GM19099 (cell line): ENCODE measurements around the gene RFC3.

Source experiments
- POLR2A ChIP-seq: IDR thresholded peaks from 3 replicates; pipeline ENCODE4 v1.6.1; 2011; ENCODE audit warnings: low read depth; ENCODE audit not compliant: insufficient read length; ENCODE audit errors: extremely low read depth

The RFC3 gene

GRCh38 chr13:33798023-33798422, 19.9 kb upstream of the RFC3 start:
- no peak for TF ChIP-seq POLR2A

GRCh38 chr13:33799950-33800592, 17.9 kb upstream of the RFC3 start:
- no peak for TF ChIP-seq POLR2A

GRCh38 chr13:33800646-33801186, 17.2 kb upstream of the RFC3 start:
- TF ChIP-seq POLR2A = no peak

GRCh38 chr13:33806470-33807248, 11.3 kb upstream of the RFC3 start:
- TF ChIP-seq POLR2A = no peak

GRCh38 chr13:33815011-33815550, 2.9 kb upstream of the RFC3 start:
- no peak for TF ChIP-seq POLR2A

- TF ChIP-seq POLR2A = no peak
Measured at GRCh38 chr13:33816912-33817311, 1.0 kb upstream of the RFC3 start.

GRCh38 chr13:33817513-33817900, 442 bp upstream of the RFC3 start:
- no peak for TF ChIP-seq POLR2A

GRCh38 chr13:33825083-33825482, 7.1 kb downstream of the RFC3 start:
- TF ChIP-seq POLR2A = no peak

- no peak for TF ChIP-seq POLR2A
Measured at GRCh38 chr13:33827139-33827538, 9.2 kb downstream of the RFC3 start.

- TF ChIP-seq POLR2A = no peak
Measured at GRCh38 chr13:33828431-33829129, 10.6 kb downstream of the RFC3 start.

GRCh38 chr13:33832872-33833271, 14.9 kb downstream of the RFC3 start:
- no peak for TF ChIP-seq POLR2A

GRCh38 chr13:33838647-33839046, 20.7 kb downstream of the RFC3 start:
- no peak for TF ChIP-seq POLR2A

- TF ChIP-seq POLR2A = no peak
Measured at GRCh38 chr13:33840402-33840801, 22.5 kb downstream of the RFC3 start.

- no peak for TF ChIP-seq POLR2A
Measured at GRCh38 chr13:33842207-33842606, 24.3 kb downstream of the RFC3 start.

GRCh38 chr13:33842986-33843385, 25.0 kb downstream of the RFC3 start:
- TF ChIP-seq POLR2A = no peak
